Measurements from ENCODE around the gene SPACA6. TPM values are rescaled to one million over a fixed set of nuclear protein-coding genes. Genes with fewer than 3 reads are reported as not detected.

The SPACA6 gene
- total RNA-seq, 1 experiment from 2014 or later: 13.1 TPM

GRCh38 chr19:51724543-51724942 lies 31.4 kb downstream of the SPACA6 start:
- ChIA-PET POLR2A (interaction anchor here (0.6 to 3.6 kb wide), 5 partner anchors 10 to 43 kb away, joined by 3 to 25 read pairs (median 3); no protein-coding TSS in a partner anchor), CTCF (interaction anchor here (0.6 to 1.6 kb wide), 6 partner anchors 19 to 377 kb away, joined by 3 to 10 read pairs (median 4); no protein-coding TSS in a partner anchor)
- H3K4me1 Mint-ChIP-seq (ENCODE audit: insufficient read depth, unreplicated experiment): peaks cover 51% of the 10 kb centered on the region
- DNase-seq (ENCODE audit: unreplicated experiment): no peak
- H3K27me3 Mint-ChIP-seq (ENCODE audit: insufficient read depth, unreplicated experiment): no peaks in the 10 kb centered on the region
- H3K4me3 Mint-ChIP-seq (ENCODE audit: unreplicated experiment): peak overlapping the region; percentile 45
- TF ChIP-seq, protein P1, sequence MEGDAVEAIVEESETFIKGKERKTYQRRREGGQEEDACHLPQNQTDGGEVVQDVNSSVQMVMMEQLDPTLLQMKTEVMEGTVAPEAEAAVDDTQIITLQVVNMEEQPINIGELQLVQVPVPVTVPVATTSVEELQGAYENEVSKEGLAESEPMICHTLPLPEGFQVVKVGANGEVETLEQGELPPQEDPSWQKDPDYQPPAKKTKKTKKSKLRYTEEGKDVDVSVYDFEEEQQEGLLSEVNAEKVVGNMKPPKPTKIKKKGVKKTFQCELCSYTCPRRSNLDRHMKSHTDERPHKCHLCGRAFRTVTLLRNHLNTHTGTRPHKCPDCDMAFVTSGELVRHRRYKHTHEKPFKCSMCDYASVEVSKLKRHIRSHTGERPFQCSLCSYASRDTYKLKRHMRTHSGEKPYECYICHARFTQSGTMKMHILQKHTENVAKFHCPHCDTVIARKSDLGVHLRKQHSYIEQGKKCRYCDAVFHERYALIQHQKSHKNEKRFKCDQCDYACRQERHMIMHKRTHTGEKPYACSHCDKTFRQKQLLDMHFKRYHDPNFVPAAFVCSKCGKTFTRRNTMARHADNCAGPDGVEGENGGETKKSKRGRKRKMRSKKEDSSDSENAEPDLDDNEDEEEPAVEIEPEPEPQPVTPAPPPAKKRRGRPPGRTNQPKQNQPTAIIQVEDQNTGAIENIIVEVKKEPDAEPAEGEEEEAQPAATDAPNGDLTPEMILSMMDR (IDR thresholded peaks at IDR 0.05; ENCODE audit: unreplicated experiment): no peak
- intact Hi-C loops (cut with micrococcal nuclease): no loop called here
- peaks cover 7% of the 10 kb centered on the region for H3K36me3 Mint-ChIP-seq (ENCODE audit: insufficient read depth, unreplicated experiment)
- BruUV-seq (replicated peaks): no TSS peak
- H3K9me3 Mint-ChIP-seq (ENCODE audit: unreplicated experiment): peaks cover 7% of the 10 kb centered on the region
- H3K27ac Mint-ChIP-seq (ENCODE audit: low read depth, unreplicated experiment): peak overlapping the region; percentile 85

- H3K4me1 Mint-ChIP-seq (ENCODE audit: insufficient read depth, unreplicated experiment): peaks cover 51% of the 10 kb centered on the region
- peak overlapping the region; percentile 85 for H3K27ac Mint-ChIP-seq (ENCODE audit: low read depth, unreplicated experiment)
- H3K9me3 Mint-ChIP-seq (ENCODE audit: unreplicated experiment): peaks cover 7% of the 10 kb centered on the region
- BruUV-seq (replicated peaks): no TSS peak
- H3K4me3 Mint-ChIP-seq (ENCODE audit: unreplicated experiment): peak overlapping the region; percentile 45
- peaks cover 7% of the 10 kb centered on the region for H3K36me3 Mint-ChIP-seq (ENCODE audit: insufficient read depth, unreplicated experiment)
- intact Hi-C loops (cut with micrococcal nuclease): loop anchor here (2.0 to 5.0 kb wide), 2 partner anchors 25 to 51 kb away; partner anchors contain the start of gene FPR1
- no peaks in the 10 kb centered on the region for H3K27me3 Mint-ChIP-seq (ENCODE audit: insufficient read depth, unreplicated experiment)
- ChIA-PET POLR2A (interaction anchor here (0.8 to 3.6 kb wide), 11 partner anchors 9 to 52 kb away, joined by 4 to 25 read pairs (median 7); partner anchors contain the start of gene FPR1), CTCF (interaction anchor here (1.0 to 1.2 kb wide), 3 partner anchors 13 to 50 kb away, joined by 3 to 6 read pairs (median 5); no protein-coding TSS in a partner anchor)
- DNase-seq (ENCODE audit: unreplicated experiment): peak; percentile 94
- TF ChIP-seq, protein P1 (IDR thresholded peaks at IDR 0.05; ENCODE audit: unreplicated experiment): no peak
Observed at GRCh38 chr19:51726049-51726448, 32.9 kb downstream of the SPACA6 start.

- TF ChIP-seq, protein P1 (IDR thresholded peaks at IDR 0.05; ENCODE audit: unreplicated experiment): no peak
- ChIA-PET CTCF (interaction anchor here (1.2 to 2.2 kb wide), 2 partner anchors 50 to 66 kb away, joined by 3 to 7 read pairs; no protein-coding TSS in a partner anchor), POLR2A (interaction anchor here (0.7 to 3.6 kb wide), 5 partner anchors 16 to 123 kb away, joined by 3 to 25 read pairs (median 11); partner anchors contain the start of gene FPR1)
- Mint-ChIP-seq H3K27me3 (ENCODE audit: insufficient read depth, unreplicated experiment) (no peaks in the 10 kb centered on the region), H3K4me3 (ENCODE audit: unreplicated experiment) (peak overlapping the region; percentile 62), H3K27ac (ENCODE audit: low read depth, unreplicated experiment) (peak overlapping the region; percentile 85), H3K4me1 (ENCODE audit: insufficient read depth, unreplicated experiment) (peaks cover 51% of the 10 kb centered on the region), H3K36me3 (ENCODE audit: insufficient read depth, unreplicated experiment) (peaks cover 7% of the 10 kb centered on the region), H3K9me3 (ENCODE audit: unreplicated experiment) (peaks cover 7% of the 10 kb centered on the region)
- intact Hi-C loops (cut with micrococcal nuclease): loop anchor here (2.0 to 5.0 kb wide), 2 partner anchors 23 to 50 kb away; partner anchors contain the start of gene FPR1
- BruUV-seq (replicated peaks): no TSS peak
- peak; percentile 88 for DNase-seq (ENCODE audit: unreplicated experiment)
Observed at GRCh38 chr19:51727349-51727880, 34.3 kb downstream of the SPACA6 start.

DNA sequence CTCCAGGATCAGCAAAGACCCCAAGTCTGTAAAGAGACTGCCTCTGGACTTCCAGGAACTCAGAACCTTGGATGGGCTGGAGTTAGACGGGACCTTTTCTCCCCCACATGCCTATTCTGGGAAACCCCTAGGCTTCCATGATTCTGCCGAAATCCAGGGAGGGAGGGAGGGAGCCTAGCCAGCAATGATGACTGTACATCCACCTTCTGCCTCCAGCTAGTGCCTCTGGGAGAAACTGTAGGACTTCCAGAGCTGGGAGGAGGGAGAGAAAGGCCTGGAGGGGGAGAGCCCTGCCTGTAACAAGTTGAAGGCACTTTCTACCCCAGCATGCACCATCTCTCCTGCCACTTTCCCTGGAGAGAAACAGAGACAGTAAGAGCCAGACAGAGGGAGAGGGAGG lies 36.7 kb downstream of the SPACA6 start:
- intact Hi-C loops (cut with micrococcal nuclease): loop anchor here (5.0 kb wide), 1 partner anchor 48 kb away; no protein-coding TSS in a partner anchor
- BruUV-seq (replicated peaks): no TSS peak
- ChIA-PET POLR2A (no interaction called here), CTCF (interaction anchor here (0.8 to 1.0 kb wide), 2 partner anchors 12 to 26 kb away, joined by 3 read pairs; no protein-coding TSS in a partner anchor)
- Mint-ChIP-seq H3K36me3 (ENCODE audit: insufficient read depth, unreplicated experiment) (peaks cover 7% of the 10 kb centered on the region), H3K27me3 (ENCODE audit: insufficient read depth, unreplicated experiment) (no peaks in the 10 kb centered on the region), H3K4me3 (ENCODE audit: unreplicated experiment) (no peak overlapping the region), H3K4me1 (ENCODE audit: insufficient read depth, unreplicated experiment) (peaks cover 42% of the 10 kb centered on the region), H3K27ac (ENCODE audit: low read depth, unreplicated experiment) (no peak overlapping the region), H3K9me3 (ENCODE audit: unreplicated experiment) (peaks cover 7% of the 10 kb centered on the region)
- TF ChIP-seq, protein P1 (IDR thresholded peaks at IDR 0.05; ENCODE audit: unreplicated experiment): no peak
- peak; percentile 43 for DNase-seq (ENCODE audit: unreplicated experiment)
